ENCODE results near the gene NCR3LG1. TPM values are rescaled to one million over a fixed set of nuclear protein-coding genes. Genes with fewer than 3 reads are reported as not detected.

Gene NCR3LG1
- total and polyA plus RNA-seq, 2 of the 8 experiments (the other 6 are each of a cell fraction or from before 2014, with no cell fraction given) = 0.68 to 1.9 TPM

GRCh38 chr11:17347676-17348075 is 3.9 kb upstream of the NCR3LG1 start:
- FAIRE-seq (no peak), DNase-seq (ENCODE audit: low read depth in 1 of 2, low spot score in 2 of 2) (no peak)
- Histone ChIP-seq H3K9me3 (ENCODE audit: insufficient read depth in 2 of 2, low read depth in 1 of 2, low read length in 1 of 2) (no peaks in the 10 kb centered on the region), H2AFZ (ENCODE audit: low read length) (no peak overlapping the region), H3K79me1 (ENCODE audit: low read depth, low read length) (no peaks in the 10 kb centered on the region), H3K4me2 (ENCODE audit: insufficient read depth in 1 of 2, low read depth in 2 of 2, low read length in 2 of 2) (no peak overlapping the region), H3K18ac (ENCODE audit: extremely low read depth, low read length) (no peak overlapping the region), H3K23me2 (ENCODE audit: low read depth, low read length) (peaks cover 7% of the 10 kb centered on the region; the same call in 1 of the 2 replicates), H3K36me3 (ENCODE audit: control insufficient read depth in 2 of 4, insufficient read depth in 4 of 4, low read length in 3 of 4) (no peaks in the 10 kb centered on the region), H2AK5ac (ENCODE audit: low read depth, low read length) (no peak overlapping the region), H3K4ac (replicated peaks; ENCODE audit: insufficient read length, low read depth, low read length) (no peak overlapping the region), H2BK120ac (replicated peaks; ENCODE audit: low read depth, low read length) (no peak overlapping the region), H3K4me1 (replicated peaks in 1 of 4; ENCODE audit: control insufficient read depth in 3 of 4, insufficient read depth in 4 of 4, low read length in 3 of 4) (peaks cover 0 to 2% (median under 1%) of the 10 kb centered on the region in 4 experiments; a peak in 4 of 7 replicates), H2BK20ac (ENCODE audit: low read length) (no peak overlapping the region), H3K56ac (replicated peaks; ENCODE audit: insufficient read length, low read depth, low read length) (no peak overlapping the region), H2BK5ac (ENCODE audit: low read depth, low read length) (no peak overlapping the region), H3K14ac (ENCODE audit: insufficient read length) (no peak overlapping the region), H3K27me3 (replicated peaks in 1 of 4; ENCODE audit: control insufficient read depth in 3 of 4, extremely low read depth in 1 of 4, insufficient read depth in 3 of 4, low read length in 3 of 4) (peaks cover 19 to 37% (median 30%) of the 10 kb centered on the region in 4 experiments), H2BK15ac (ENCODE audit: low read length) (no peak overlapping the region), H4K91ac (replicated peaks; ENCODE audit: insufficient read length, low read length) (no peak overlapping the region), H4K5ac (ENCODE audit: insufficient read length, low read depth, low read length) (no peak overlapping the region), H3K27ac (ENCODE audit: low read depth, low read length) (no peak overlapping the region), H3K23ac (ENCODE audit: insufficient read length) (no peak overlapping the region), H3K9ac (replicated peaks in 1 of 4; ENCODE audit: extremely low read depth in 1 of 4, low read depth in 3 of 4, low read length in 3 of 4) (no peak overlapping the region), H2BK12ac (ENCODE audit: low read depth, low read length) (no peak overlapping the region), H4K20me1 (replicated peaks in 1 of 2; ENCODE audit: control insufficient read depth in 1 of 2, insufficient read depth in 2 of 2, low read length in 2 of 2) (no peaks in the 10 kb centered on the region), H3K79me2 (ENCODE audit: control insufficient read depth in 1 of 2, insufficient read depth in 2 of 2, low read length in 2 of 2) (no peaks in the 10 kb centered on the region), H4K8ac (ENCODE audit: extremely low read depth, insufficient read depth, low read length) (no peak overlapping the region), H3K4me3 (ENCODE audit: extremely low read depth in 1 of 4, insufficient read depth in 2 of 4, low read depth in 3 of 4, low read length in 4 of 4) (no peak overlapping the region)
- ChIA-PET CTCF (ENCODE audit: partially characterized antibody) (interaction anchor here (0.9 to 1.4 kb wide), 5 partner anchors 19 to 151 kb away, joined by 3 to 4 read pairs (median 3); partner anchors contain the start of gene KCNJ11), POLR2A (ENCODE audit: partially characterized antibody) (no interaction called here)
- 73% methylated on average over 1 of the region's 1 CpG; no CpG with 5 or more reads in 1 of the 2 experiments for WGBS, 2 experiments (ENCODE audit: extremely low coverage in 1 of 2, insufficient coverage in 1 of 2, insufficient read length in 1 of 2, insufficient replicate concordance in 2 of 2, low coverage in 1 of 2, low lambda C conversion rate in 2 of 2, missing lambda C conversion rate in 1 of 2)
- TF ChIP-seq ATF3 (IDR thresholded peaks at IDR 0.05; ENCODE audit: insufficient read depth, low read depth, low read length) (no peak), SRF (IDR thresholded peaks at IDR 0.05; ENCODE audit: low read depth, low read length) (no peak), TAF7 (optimal IDR thresholded peaks at IDR 0.05; ENCODE audit: borderline replicate concordance, low read depth, low read length) (no peak), ATF2 (IDR thresholded peaks at IDR 0.05; ENCODE audit: low read length) (no peak), CTBP2 (IDR thresholded peaks at IDR 0.05; ENCODE audit: borderline replicate concordance, insufficient read depth, insufficient read length, low read length) (no peak), ASH2L (IDR thresholded peaks at IDR 0.05; ENCODE audit: low read length) (no peak), TAF1 (IDR thresholded peaks at IDR 0.05; ENCODE audit: low read depth, low read length) (no peak), GTF2F1 (IDR thresholded peaks at IDR 0.05; ENCODE audit: borderline replicate concordance, low read depth, low read length) (no peak), EP300 (IDR thresholded peaks at IDR 0.05; ENCODE audit: borderline replicate concordance in 1 of 2, low read depth in 2 of 2, low read length in 2 of 2) (no peak), TBP (IDR thresholded peaks at IDR 0.05; ENCODE audit: low read depth, low read length) (no peak), SAP30 (IDR thresholded peaks at IDR 0.05; ENCODE audit: insufficient read depth, insufficient replicate concordance, low read length) (no peak)

Data from H1 (cell line).